Breast epithelium (tissue), 4 donors: ENCODE measurements around the gene TEX52. TPM values are rescaled to one million over a fixed set of nuclear protein-coding genes. Genes with fewer than 3 reads are reported as not detected.

Experiments
- DNase-seq, 2 donors: peaks; one replicate each; pipeline ENCODE4 v3.0.0-alpha.2; 2019; ENCODE audit warnings: low spot score in 2 of 2
- H3K27ac ChIP-seq, 2 donors: fragments of 200-600 bp; sonication (generic) in 1 of 2; one replicate each; pipeline ENCODE4 v1.5.1; 2016 to 2019; ENCODE audit warnings: mild to moderate bottlenecking in 1 of 2
- H3K27me3 ChIP-seq, 2 donors: fragments of 200-600 bp; sonication (generic) in 1 of 2; one replicate each; pipeline versions ENCODE4 v1.5.1 to v1.6.0; 2017 to 2019; ENCODE audit warnings: control low read depth in 1 of 2, mild to moderate bottlenecking in 1 of 2
- H3K36me3 ChIP-seq: fragments of 200-600 bp; one replicate; pipeline ENCODE4 v1.5.1; 2019
- H3K4me1 ChIP-seq, 2 donors: fragments of 200-600 bp; sonication (generic); one replicate each; pipeline ENCODE4 v1.5.1; 2016 to 2019; ENCODE audit warnings: control low read depth in 1 of 2
- H3K4me3 ChIP-seq, 3 donors: fragments of 200-600 bp; sonication (generic); 1 replicate in 2 of 3; 2 replicates in 1 of 3; pipeline ENCODE4 v1.5.1; 2016 to 2019; ENCODE audit warnings: mild to moderate bottlenecking in 3 of 3, moderate library complexity in 2 of 3
- H3K9me3 ChIP-seq, 2 donors: fragments of 200-600 bp; sonication (generic) in 1 of 2; one replicate each; pipeline ENCODE4 v1.5.1; 2016 to 2019; ENCODE audit warnings: control low read depth in 1 of 2
- POLR2A ChIP-seq: fragments of 450-650 bp; IDR thresholded peaks from one replicate; pipeline ENCODE4 v1.6.1; 2016; ENCODE audit warnings: antibody characterized with exemption, mild to moderate bottlenecking, moderate library complexity
- POLR2AphosphoS5 ChIP-seq, 3 donors: sonication (generic); formaldehyde crosslinking; IDR thresholded peaks; one replicate each; pipeline ENCODE4 v1.6.1; 2017; ENCODE audit warnings: antibody characterized with exemption in 3 of 3
- intact Hi-C: fragments of 100-400 bp; cut with DNase I; formaldehyde crosslinking; loops from one replicate; pipeline ENCODE4 v1.15.1; 2023; ENCODE audit warnings: low total_unique reads
- total RNA-seq, 3 donors: library from RNA; depleted of rRNA; stranded (reverse); fragments of >200 nt; gene quantifications; one replicate each; pipeline ENCODE4 v1.1.0, GENCODE V29; 2016
- TF ChIP-seq, protein P1 (sequence below), 3 donors: fragments of 450-650 bp; IDR thresholded peaks; one replicate each; pipeline ENCODE4 v1.5.1; 2016 to 2017; ENCODE audit warnings: antibody characterized with exemption in 3 of 3, mild to moderate bottlenecking in 3 of 3, moderate library complexity in 3 of 3

The TEX52 gene
- total RNA-seq, 3 donors from 2014 or later, result not detected

DNA sequence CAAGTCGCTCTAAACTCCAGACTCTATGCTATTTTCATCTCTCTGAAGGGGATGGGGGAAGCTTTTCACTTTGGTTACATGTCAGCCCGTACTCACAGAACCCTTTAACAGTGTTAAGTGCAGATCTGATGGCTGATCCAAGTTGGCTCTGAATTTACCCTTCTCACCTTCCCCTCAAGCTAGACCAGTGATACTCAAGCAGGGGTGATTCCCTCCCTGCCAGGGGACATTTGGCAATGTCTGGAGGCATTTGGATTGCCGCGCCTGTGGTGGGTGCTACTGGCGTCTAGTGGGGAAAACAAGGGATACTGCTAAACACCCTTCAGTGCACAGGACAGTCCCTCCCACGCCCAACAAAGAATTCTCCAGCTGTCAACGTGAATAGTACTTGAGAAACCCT lies 6.0 kb upstream of the TEX52 start:
- no peak overlapping the region for H3K4me3 ChIP-seq
- DNase-seq, result no peak
- TF ChIP-seq POLR2A (no peak), POLR2AphosphoS5 (IDR thresholded peaks at IDR 0.05) (no peak)
- TF ChIP-seq, protein P1, sequence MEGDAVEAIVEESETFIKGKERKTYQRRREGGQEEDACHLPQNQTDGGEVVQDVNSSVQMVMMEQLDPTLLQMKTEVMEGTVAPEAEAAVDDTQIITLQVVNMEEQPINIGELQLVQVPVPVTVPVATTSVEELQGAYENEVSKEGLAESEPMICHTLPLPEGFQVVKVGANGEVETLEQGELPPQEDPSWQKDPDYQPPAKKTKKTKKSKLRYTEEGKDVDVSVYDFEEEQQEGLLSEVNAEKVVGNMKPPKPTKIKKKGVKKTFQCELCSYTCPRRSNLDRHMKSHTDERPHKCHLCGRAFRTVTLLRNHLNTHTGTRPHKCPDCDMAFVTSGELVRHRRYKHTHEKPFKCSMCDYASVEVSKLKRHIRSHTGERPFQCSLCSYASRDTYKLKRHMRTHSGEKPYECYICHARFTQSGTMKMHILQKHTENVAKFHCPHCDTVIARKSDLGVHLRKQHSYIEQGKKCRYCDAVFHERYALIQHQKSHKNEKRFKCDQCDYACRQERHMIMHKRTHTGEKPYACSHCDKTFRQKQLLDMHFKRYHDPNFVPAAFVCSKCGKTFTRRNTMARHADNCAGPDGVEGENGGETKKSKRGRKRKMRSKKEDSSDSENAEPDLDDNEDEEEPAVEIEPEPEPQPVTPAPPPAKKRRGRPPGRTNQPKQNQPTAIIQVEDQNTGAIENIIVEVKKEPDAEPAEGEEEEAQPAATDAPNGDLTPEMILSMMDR (IDR thresholded peaks at IDR 0.05), result no peak
- no peaks in the 10 kb centered on the region for H3K9me3 ChIP-seq
- H3K4me1 ChIP-seq, result no peaks in the 10 kb centered on the region
- no peaks in the 10 kb centered on the region for H3K27me3 ChIP-seq
- H3K27ac ChIP-seq, result no peak overlapping the region
- intact Hi-C loops, result no loop called here
- H3K36me3 ChIP-seq, result no peaks in the 10 kb centered on the region

DNA sequence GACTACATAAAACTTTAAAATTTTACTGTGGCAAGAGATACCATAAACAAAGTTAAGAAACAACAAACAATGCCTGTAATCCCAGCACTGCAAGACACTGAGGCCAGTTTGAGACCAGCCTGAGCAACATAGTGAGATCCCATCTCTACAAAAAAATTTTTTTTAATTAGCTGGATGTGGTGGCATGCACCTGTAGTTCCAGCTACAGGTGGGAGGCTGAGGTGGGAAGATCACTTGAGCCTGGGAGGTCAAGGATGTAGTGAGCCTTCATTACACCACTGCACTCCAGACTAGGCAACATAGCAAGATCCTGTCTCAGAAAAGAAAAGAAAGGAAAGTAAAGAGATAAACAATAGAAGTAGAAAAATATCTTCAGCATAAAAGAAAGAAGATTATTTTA lies 3.3 kb upstream of the TEX52 start:
- H3K27ac ChIP-seq, result no peak overlapping the region
- no peaks in the 10 kb centered on the region for H3K9me3 ChIP-seq
- H3K4me3 ChIP-seq, result no peak overlapping the region
- no peaks in the 10 kb centered on the region for H3K4me1 ChIP-seq
- no peak for DNase-seq
- TF ChIP-seq, protein P1 (IDR thresholded peaks at IDR 0.05), result no peak
- no peak for TF ChIP-seq POLR2A
- no peak for TF ChIP-seq POLR2AphosphoS5 (IDR thresholded peaks at IDR 0.05)
- intact Hi-C loops, result no loop called here
- H3K27me3 ChIP-seq, result no peaks in the 10 kb centered on the region
- no peaks in the 10 kb centered on the region for H3K36me3 ChIP-seq

DNA sequence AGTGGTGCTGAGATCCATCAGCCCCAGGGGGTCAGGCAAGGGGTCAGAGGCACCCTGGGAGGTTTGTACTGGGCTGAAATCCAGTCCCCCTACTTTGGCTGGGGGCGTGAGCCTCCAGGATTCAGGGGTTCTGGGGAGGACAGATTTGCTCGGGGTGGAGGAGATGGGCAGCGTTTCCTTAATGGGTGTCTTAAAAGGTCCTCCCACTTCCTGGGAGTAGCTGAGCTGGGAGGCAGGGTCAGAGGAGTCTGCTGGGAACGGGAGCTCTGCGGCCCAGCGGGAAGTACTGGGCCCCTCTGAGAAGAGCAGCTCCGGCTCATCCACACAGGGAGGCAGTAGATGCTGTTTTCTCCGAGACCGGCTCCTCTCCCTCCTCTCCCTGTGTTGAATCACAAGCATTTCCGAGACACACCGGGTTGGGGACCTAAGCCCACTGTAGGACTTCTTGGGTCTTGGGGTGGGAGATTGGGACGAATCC lies 2.1 kb upstream of the TEX52 start:
- peak overlapping the region in 1 of 2 donors; percentile 43 for H3K27ac ChIP-seq
- TF ChIP-seq, protein P1 (IDR thresholded peaks at IDR 0.05), result no peak
- no peaks in the 10 kb centered on the region for H3K27me3 ChIP-seq
- no peaks in the 10 kb centered on the region for H3K4me1 ChIP-seq
- DNase-seq, result no peak
- H3K4me3 ChIP-seq, result no peak overlapping the region
- intact Hi-C loops, result loop anchor here (10.0 kb wide), 1 partner anchor 626 kb away; no protein-coding TSS in a partner anchor
- H3K36me3 ChIP-seq, result no peaks in the 10 kb centered on the region
- H3K9me3 ChIP-seq, result no peaks in the 10 kb centered on the region

DNA sequence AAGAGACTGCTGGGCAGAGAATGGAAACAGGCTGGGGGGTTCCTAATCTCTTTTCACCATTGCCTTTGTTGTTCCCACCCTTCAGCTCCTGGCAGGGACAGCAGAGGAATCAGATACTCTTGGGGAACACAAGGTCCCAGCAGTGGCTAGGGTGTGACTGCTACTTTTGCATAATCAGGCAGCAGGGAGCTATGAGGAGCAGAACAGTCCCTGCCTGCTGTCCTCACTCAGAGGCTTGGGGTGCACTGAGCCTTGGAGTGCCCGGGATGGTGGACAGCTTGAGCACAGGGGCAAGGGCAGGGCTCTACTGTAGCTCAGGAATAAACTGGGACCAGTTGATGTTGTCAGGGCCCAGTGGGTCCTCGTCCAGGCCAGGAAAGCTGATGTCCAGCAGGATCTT lies 1.5 kb upstream of the TEX52 start:
- no peaks in the 10 kb centered on the region for H3K36me3 ChIP-seq
- no peaks in the 10 kb centered on the region for H3K4me1 ChIP-seq
- no peaks in the 10 kb centered on the region for H3K9me3 ChIP-seq
- intact Hi-C loops, result loop anchor here (10.0 kb wide), 1 partner anchor 626 kb away; no protein-coding TSS in a partner anchor
- no peak overlapping the region for H3K27ac ChIP-seq
- H3K4me3 ChIP-seq, result no peak overlapping the region
- DNase-seq, result no peak
- H3K27me3 ChIP-seq, result no peaks in the 10 kb centered on the region
- TF ChIP-seq POLR2A, result no peak

DNA sequence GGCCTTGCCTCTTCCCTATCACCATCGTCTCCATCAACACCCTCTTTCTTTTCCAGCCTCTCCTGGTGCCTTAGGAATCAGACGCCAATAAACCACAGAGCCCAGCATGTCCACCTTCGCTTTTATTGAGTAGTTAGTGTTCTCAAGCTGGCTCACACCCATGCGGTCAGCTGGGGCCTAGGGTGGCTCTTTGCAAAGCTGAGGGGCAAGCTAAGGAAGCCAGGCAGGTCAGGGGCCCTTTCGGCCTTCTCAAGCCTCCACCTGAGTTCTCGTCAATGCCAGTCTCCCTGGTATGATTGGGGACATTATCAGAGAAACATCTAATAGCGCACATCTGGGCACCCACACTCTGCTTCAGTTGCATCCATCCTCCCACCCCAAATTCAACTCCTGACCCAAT lies 737 bp upstream of the TEX52 start:
- Histone ChIP-seq H3K27ac (no peak overlapping the region), H3K27me3 (no peaks in the 10 kb centered on the region), H3K9me3 (no peaks in the 10 kb centered on the region), H3K4me1 (no peaks in the 10 kb centered on the region), H3K4me3 (no peak overlapping the region), H3K36me3 (no peaks in the 10 kb centered on the region)
- TF ChIP-seq POLR2A (no peak), POLR2AphosphoS5 (IDR thresholded peaks at IDR 0.05) (no peak)
- TF ChIP-seq, protein P1 (IDR thresholded peaks at IDR 0.05), result no peak
- intact Hi-C loops, result loop anchor here (10.0 kb wide), 1 partner anchor 627 kb away; no protein-coding TSS in a partner anchor
- no peak for DNase-seq

DNA sequence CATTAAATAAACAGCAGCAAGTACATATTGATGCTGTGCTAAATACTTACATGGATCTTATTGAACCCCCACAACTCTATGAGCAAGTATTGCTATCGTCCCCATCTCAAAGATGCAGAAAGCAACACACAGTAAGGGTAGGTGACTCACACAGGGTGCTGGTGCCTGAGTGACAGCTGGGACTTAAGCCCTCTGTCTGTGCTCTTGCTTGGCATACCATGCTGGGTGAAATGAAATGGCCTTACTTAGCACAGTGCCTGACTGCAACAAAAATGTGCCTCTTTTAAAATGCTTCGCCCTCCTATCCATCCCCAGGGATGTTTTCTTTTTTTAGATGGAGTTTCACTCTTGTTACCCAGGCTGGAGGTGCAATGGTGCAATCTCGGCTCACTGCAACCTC lies 788 bp downstream of the TEX52 start:
- Histone ChIP-seq H3K27ac (no peak overlapping the region), H3K9me3 (no peaks in the 10 kb centered on the region), H3K4me3 (no peak overlapping the region), H3K27me3 (no peaks in the 10 kb centered on the region), H3K4me1 (no peaks in the 10 kb centered on the region), H3K36me3 (no peaks in the 10 kb centered on the region)
- intact Hi-C loops, result loop anchor here (10.0 kb wide), 1 partner anchor 629 kb away; no protein-coding TSS in a partner anchor
- DNase-seq, result no peak
- TF ChIP-seq POLR2A (no peak), POLR2AphosphoS5 (IDR thresholded peaks at IDR 0.05) (no peak)
- TF ChIP-seq, protein P1 (IDR thresholded peaks at IDR 0.05), result no peak
